Stimulated activated CD8-positive, alpha-beta memory T cell treated with anti-CD3 and anti-CD28 coated beads, Interleukin-2, amount 100 ng/mL, for 1 hour (primary cell): Measurements from ENCODE around the gene SAP30BP.

Experiments
- DNase-seq, 2 donors: peaks; one replicate each; pipeline ENCODE4 v3.0.0-alpha.2; 2020; ENCODE audit warnings: low read depth in 2 of 2

SAP30BP gene

GRCh38 chr17:75719732-75720131 is 52.6 kb downstream of the SAP30BP start:
- no peak for DNase-seq

- DNase-seq = peak; percentile 31 to 45
Observed at GRCh38 chr17:75720656-75721462, 53.7 kb downstream of the SAP30BP start, which contains the start of gene ITGB4. Gene ITGB4 (plus strand): TSS chr17:75721459. CDS start chr17:75724704, 3,245 bp downstream.

GRCh38 chr17:75721463-75722011 is 54.4 kb downstream of the SAP30BP start:
- no peak for DNase-seq

GRCh38 chr17:75722076-75722475 is 54.9 kb downstream of the SAP30BP start:
- DNase-seq = no peak

- no peak for DNase-seq
Observed at GRCh38 chr17:75722542-75723095, 55.5 kb downstream of the SAP30BP start.

GRCh38 chr17:75723171-75723930 is 56.2 kb downstream of the SAP30BP start:
- DNase-seq = no peak

- no peak for DNase-seq
Observed at GRCh38 chr17:75724016-75725003, 57.2 kb downstream of the SAP30BP start.

GRCh38 chr17:75725504-75725903 is 58.4 kb downstream of the SAP30BP start:
- DNase-seq = no peak

GRCh38 chr17:75727391-75727790 is 60.3 kb downstream of the SAP30BP start:
- no peak for DNase-seq

- DNase-seq = no peak
Observed at GRCh38 chr17:75729351-75729750, 62.2 kb downstream of the SAP30BP start.

- DNase-seq = no peak
Observed at GRCh38 chr17:75730065-75730464, 62.9 kb downstream of the SAP30BP start.

- no peak for DNase-seq
Observed at GRCh38 chr17:75731086-75731715, 64.1 kb downstream of the SAP30BP start.

- DNase-seq = no peak
Observed at GRCh38 chr17:75731716-75732498, 64.8 kb downstream of the SAP30BP start.

- no peak for DNase-seq
Observed at GRCh38 chr17:75733471-75733870, 66.3 kb downstream of the SAP30BP start.

GRCh38 chr17:75734674-75735294 is 67.6 kb downstream of the SAP30BP start:
- DNase-seq = no peak

- no peak for DNase-seq
Observed at GRCh38 chr17:75736173-75736835, 69.2 kb downstream of the SAP30BP start.

GRCh38 chr17:75737133-75737962 is 70.2 kb downstream of the SAP30BP start:
- DNase-seq = no peak
